SK-N-SH treated with all-trans-retinoic acid at 6 μM for 48 hours (cell line): ENCODE data around the gene REPIN1.

Experiments
- CREB5 ChIP-seq: fragments of 250-450 bp; sonication (Bioruptor Pico); IDR thresholded peaks from 2 replicates; pipeline ENCODE4 v1.5.1; 2020; ENCODE audit warnings: low read depth, mild to moderate bottlenecking, moderate library complexity
- ESRRG ChIP-seq: fragments of 250-450 bp; sonication (Bioruptor Pico); IDR thresholded peaks from 2 replicates; pipeline ENCODE4 v1.6.1; 2021; ENCODE audit warnings: mild to moderate bottlenecking
- GLIS3 ChIP-seq: fragments of 250-450 bp; sonication (Bioruptor Pico); IDR thresholded peaks from 2 replicates; pipeline ENCODE4 v1.5.0; 2020; ENCODE audit warnings: mild to moderate bottlenecking, moderate library complexity
- PATZ1 ChIP-seq: fragments of 250-450 bp; sonication (Bioruptor Pico); IDR thresholded peaks from 2 replicates; pipeline ENCODE4 v1.8.0; 2020; ENCODE audit warnings: mild to moderate bottlenecking, moderate library complexity, borderline replicate concordance
- ZC3H10 ChIP-seq: fragments of 250-450 bp; sonication (Bioruptor Pico); IDR thresholded peaks from 2 replicates; pipeline ENCODE4 v1.5.1; 2021; ENCODE audit warnings: mild to moderate bottlenecking, moderate library complexity

- TF ChIP-seq GLIS3 (CRISPR knock-in tag) (no peak), ZC3H10 (CRISPR knock-in tag) (no peak), PATZ1 (no peak), ESRRG (no peak), CREB5 (CRISPR knock-in tag) (no peak)
Measured at GRCh38 chr7:150340024-150340749, 28.4 kb upstream of the REPIN1 start.
